ENCODE measurements around the gene C11orf68.

- TF ChIP-seq CTCF (IDR thresholded peaks at IDR 0.05), result no peak
- no peak for TF ChIP-seq POLR2A (IDR thresholded peaks at IDR 0.05)
Observed at GRCh38 chr11:65958291-65958690, 39.4 kb upstream of the C11orf68 start.
